ENCODE data around the gene ORM1.

GRCh38 chr9:114348261-114348905 is 25.5 kb downstream of the ORM1 start:
- TF ChIP-seq GATA2 (IDR thresholded peaks at IDR 0.05; ENCODE audit: low read depth, low read length), result no peak
- no peak for TF ChIP-seq GATA3 (IDR thresholded peaks at IDR 0.05; ENCODE audit: low read depth, low read length)

All from SH-SY5Y (cell line).